GM18505 (cell line): Measurements from ENCODE around the gene DDX43.

Experiments used
- ATAC-seq: cut with Tn5 transposase; IDR thresholded peaks from one replicate; pipeline ENCODE4 v1.9.1; 2021; ENCODE audit not compliant: unreplicated experiment
- POLR2A ChIP-seq: IDR thresholded peaks from 4 replicates; pipeline ENCODE4 v1.6.1; 2011; ENCODE audit warnings: borderline replicate concordance; ENCODE audit not compliant: insufficient read depth, insufficient read length; ENCODE audit errors: extremely low read depth

Gene DDX43

DNA sequence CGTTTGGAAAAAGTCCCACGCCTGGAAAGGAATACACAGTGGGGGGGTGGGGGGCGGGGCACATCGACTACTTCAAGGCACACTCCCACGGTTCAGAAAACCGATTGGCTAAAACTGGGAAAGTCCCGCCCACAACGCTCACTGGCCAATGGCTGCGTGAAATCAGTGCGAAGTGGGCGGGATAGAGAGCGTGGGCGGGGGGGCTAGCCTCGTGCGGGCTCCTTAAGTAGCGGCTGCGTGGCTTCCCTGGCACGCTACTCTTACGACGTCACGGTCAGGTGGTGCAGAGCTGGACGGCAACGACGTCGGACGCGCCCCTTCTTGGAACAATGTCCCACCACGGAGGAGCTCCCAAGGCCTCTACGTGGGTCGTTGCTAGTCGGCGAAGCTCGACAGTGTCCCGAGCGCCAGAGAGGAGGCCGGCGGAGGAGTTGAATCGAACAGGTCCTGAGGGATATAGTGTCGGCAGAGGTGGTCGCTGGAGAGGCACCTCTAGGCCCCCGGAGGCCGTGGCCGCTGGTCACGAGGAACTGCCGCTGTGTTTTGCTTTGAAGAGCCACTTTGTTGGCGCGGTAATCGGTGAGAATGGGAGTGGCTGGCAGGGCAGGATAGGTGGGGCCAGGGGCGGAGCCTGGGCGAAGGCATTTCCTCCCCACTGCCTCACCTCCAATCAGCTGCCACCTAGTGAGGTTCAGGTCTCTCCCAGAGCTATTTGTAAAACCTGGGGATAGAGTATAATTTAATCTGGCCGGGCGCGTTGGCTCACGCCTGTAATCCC is at the start of gene DDX43:
TSS of gene DDX43 (plus strand) at position 252 of the 778 bp plus-strand sequence. CDS start at position 330, 78 bp downstream.
- no peak for ATAC-seq
- no peak for TF ChIP-seq POLR2A

DNA sequence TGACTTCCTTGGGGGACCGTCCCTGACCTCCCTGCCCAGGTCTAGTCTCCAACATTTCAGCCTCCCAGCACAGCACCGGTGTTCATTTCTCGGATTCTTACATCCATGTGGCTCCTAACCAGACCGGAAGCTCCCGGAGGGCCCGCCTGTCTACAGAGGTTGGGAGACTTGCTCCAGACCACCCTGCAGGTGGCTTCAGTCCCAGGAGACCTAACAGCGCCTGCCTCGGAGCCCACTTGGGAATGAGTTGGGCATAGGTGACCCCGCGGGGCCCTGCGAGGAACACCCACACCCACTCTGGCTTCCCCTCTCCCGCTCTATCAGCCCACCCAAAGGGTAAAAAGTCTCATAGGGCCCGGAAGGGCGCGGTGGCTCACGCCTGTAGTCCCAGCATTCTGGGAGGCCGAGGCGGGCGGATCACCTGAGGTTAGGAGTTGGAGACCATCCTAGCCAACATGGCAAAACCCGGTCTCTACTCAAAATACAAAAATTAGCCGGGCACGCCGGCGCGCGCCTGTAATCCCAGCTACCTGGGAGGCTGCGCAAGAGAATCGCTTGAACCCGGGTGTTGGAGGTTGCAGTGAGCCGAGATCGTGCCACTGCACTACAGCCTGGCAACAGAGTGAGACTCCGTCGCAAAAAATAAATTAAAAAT is 46.0 kb upstream of the DDX43 start:
- no peak for TF ChIP-seq POLR2A
- no peak for ATAC-seq

DNA sequence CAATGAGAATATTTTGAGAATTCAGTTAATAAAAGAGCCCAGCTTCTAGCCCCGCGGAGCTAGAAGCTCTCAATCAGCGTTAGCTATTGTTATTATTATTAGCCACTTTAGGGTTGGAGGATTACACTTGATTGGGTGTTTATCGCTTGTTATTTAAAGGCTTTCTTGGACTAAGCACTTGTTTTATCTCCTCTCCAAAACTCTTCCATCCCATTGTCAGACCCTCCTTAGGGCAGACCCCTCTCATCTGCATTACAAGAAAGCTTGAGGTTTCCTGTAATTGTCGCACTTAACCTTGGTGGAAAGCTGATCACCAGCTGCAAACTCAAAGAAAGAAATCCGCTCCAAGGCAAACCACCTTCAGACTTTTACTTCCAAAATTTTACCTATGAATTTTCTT is 45.3 kb upstream of the DDX43 start:
- no peak for TF ChIP-seq POLR2A
- ATAC-seq = no peak

DNA sequence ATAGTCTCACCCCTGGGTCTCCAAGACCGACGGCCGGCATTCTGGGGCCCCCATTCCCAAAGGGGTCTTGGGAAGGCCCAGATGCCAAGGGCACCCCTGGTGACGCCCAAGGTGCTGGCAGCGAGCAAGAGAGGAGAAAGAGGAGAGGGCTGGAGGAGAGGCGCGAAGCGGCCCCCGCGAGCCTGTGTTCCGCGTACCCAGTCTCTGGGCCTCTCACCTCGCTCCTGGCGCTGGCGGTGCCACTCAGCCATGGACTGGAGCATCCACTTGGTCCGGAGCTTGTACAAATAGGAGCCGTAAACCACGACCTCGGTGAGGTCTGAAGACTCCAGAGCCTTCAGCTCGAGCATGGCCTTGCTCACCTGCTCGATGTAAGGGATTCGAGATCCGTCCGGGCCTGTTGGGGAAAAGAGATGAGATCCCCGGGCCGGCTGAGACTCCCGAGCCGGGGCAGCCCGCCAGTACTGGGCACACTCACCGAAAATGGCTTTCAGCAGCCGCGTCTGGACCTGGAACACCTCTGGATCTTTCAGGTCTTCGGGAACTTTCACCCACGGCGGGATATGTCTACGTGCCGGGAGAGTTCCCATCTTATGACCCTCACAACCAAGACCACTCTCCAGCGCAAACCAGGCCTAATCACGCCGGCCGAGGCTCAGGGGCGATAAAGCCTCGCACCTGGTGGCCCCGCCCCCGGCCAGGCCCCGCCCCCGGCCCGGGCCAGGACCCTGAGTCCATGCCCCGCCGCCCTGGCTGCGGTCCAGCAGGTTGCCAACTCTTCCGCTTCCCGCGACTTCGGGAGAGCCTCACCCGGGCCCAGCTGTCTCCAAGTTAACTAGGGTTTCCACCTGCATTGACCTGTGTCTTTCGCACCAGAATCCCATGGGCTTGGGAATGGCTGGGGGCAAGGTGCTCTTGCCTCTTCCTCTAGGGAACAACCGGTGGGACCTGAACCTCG is 40.7 kb upstream of the DDX43 start, which contains the start of gene DPPA5:
TSS of gene DPPA5 (minus strand) at position 641 of the 958 bp plus-strand sequence. CDS start at position 590, 51 bp downstream.
- TF ChIP-seq POLR2A = no peak
- no peak for ATAC-seq

DNA sequence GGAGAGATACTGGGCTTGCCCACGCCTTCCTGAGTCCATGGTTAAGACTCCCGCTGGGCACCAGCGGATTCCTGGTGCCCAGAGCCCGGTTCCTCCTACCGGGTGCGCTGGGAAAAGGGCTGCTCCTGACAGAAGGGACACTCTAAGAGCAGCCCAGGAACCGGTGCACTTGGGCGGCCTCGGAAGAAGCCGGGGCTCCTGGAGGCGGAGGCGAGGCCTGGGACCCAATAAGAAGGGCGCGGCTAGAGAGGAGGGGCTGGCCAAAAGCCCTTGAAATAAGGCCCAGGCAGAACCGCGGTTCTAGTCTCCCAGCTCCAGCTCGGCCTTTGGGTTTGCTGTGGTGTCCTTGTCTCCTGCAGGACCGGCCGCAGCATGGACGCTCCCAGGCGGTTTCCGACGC is 32.3 kb upstream of the DDX43 start, which contains the start of gene KHDC3L:
TSS of gene KHDC3L (plus strand) at position 301 of the 400 bp plus-strand sequence. CDS start at position 373, 72 bp downstream.
- no peak for TF ChIP-seq POLR2A
- ATAC-seq = no peak

DNA sequence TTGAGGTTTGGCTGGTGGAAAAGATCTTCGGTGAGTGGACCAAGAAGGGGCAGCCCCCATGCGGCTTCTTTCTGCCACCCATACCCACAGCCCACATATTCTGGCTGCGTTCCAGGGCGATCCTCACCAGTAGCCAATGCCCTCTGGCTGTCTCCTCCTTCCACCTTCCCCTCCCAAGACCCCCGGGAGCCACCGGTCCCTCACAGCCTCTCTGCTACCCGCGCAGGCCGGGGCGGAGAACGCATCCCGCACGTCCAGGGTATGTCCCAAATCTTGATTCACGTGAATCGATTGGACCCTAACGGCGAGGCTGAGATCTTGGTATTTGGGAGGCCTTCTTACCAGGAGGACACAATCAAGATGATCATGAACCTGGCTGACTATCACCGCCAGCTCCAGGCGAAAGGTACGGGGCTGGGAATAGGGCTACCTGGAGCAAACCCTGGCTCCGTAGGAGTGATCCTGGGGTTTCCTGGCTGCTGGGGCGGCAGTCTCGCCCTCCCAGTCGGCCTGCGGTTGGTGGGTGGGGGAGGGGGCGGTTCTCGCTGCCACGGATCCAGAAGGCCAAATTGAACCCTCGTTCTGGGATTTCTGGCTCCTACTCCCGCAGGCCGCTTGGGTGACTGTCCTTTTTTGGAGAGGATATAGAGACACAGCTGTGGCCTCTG is 31.6 kb upstream of the DDX43 start:
- TF ChIP-seq POLR2A = no peak

DNA sequence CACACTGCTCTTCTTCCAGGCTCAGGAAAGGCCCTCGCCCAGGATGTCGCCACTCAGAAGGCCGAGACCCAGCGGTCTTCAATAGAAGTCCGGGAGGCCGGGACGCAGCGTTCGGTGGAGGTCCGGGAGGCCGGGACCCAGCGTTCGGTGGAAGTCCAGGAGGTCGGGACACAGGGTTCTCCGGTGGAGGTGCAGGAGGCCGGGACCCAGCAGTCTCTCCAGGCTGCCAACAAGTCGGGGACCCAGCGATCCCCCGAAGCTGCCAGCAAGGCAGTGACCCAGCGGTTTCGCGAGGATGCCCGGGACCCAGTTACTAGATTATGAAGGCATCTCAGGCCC is 31.1 kb upstream of the DDX43 start:
- no peak for TF ChIP-seq POLR2A
- no peak for ATAC-seq

More for the DNA sequence above, 31.6 kb upstream of the DDX43 start:
- no peak for ATAC-seq

DNA sequence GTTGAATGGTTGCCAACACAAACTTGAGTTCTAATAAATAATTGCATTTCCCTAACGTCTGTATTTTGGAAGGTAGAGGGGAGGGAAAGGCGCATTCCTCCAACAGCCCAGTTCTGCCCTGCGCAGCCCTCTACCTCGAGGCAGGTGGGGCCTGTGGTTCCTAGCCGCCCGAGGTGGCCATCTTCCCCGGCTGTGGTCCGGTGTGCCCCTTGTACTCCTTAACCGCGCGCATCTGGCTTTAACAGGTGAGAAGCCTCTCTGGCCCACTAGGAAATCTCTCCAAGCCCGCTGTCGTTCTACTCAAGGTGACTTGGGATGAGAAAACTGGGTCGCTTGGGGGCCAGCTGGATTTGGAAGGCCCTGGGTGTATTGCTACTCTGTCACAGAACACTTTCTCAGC is 30.5 kb upstream of the DDX43 start:
- no peak for TF ChIP-seq POLR2A

DNA sequence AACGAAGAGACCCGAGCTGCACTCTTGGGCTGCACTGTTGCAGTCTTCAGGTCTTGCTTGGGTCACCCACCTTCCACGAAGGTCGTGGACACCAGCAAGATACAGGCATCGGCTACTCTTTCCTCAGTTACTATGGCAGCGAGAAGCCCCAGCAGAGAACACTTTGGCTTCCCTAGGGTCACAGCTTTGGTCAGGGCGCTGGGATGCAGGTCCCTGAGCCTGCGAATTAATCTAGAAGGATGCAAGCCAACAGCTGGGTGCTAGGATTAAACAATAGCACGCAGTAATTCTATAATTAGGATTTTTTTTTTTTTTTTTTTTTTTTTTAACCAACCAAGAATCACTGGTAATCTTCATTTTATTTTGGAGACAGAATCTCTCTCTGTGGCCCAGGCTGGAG is 30.1 kb upstream of the DDX43 start:
- TF ChIP-seq POLR2A = no peak
- ATAC-seq = no peak

More for the DNA sequence above, 30.5 kb upstream of the DDX43 start:
- ATAC-seq = no peak

DNA sequence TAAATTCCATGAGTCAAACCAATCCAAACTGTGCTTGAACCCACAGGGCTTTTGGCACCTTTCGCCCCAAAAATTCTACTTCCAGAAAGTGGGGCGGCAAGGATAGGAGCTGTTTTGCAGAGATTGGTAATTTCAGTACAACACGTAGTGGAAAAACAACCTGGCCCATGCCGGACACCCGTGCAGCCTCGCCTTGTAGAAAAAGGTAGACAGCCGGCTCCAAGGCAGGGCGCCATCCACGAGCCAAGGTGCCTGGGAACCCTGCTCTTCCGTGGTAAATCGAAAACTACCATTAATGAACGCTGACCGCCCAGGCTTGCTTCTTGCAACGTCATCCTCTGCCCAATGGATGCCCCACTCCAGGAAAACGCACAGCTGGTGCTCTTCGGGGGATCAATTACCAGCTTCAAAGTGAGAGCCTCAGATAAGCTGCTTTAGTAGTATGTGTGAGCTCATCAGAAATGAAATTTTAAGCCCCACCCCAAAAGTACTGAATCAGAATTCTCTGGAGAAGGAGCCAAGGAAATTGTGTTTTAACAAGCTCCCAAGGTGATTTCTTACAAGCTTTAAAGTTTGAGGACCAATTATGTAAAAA is 26.8 kb upstream of the DDX43 start:
- no peak for ATAC-seq
- TF ChIP-seq POLR2A = no peak

DNA sequence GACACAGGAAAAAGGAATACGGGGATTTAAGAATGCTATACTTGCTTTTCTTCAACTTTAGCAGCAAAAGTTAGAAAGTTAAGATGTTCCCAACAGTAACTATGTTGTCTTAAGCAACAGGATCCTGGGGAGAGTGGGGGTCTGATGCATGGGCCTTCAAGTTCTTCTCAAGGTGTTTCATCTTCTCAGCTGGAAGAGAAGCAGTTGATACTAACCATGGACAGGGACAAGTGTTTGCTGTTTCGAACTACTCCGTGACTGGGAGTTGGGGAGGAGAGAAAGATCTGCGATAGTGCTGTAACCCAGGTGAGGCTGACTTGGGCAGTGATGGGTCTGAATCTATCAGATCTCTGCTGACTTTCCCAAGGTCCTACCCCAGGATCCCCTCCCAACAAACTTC is 26.0 kb upstream of the DDX43 start:
- ATAC-seq = no peak

DNA sequence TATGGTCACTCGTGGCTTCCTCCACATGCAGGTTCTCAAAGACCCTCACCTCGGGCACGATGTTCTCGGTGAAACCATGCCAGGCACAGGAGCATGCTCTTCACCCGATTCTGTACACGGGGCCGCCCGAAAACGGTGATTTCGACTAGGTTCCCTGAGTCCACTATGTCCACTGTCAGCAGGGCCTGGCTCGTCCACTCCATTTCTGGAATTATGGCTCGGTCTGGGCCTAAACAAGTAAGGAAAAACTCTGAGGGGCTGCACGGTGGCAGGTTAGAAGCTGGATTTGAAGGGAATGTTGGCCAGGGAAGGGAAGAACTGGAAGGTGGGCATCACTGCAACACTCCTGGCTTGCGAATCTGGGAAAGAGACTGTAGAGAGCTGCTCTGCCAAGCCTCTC is 25.5 kb upstream of the DDX43 start:
- no peak for TF ChIP-seq POLR2A
- no peak for ATAC-seq

More for the DNA sequence above, 26.0 kb upstream of the DDX43 start:
- no peak for TF ChIP-seq POLR2A
